ENCODE data around the gene METAP1. TPM values are rescaled to one million over a fixed set of nuclear protein-coding genes. Genes with fewer than 3 reads are reported as not detected.

Gene METAP1
- total and polyA plus RNA-seq, 2 donors (not counting 1 experiment from before 2014, with no cell fraction given), result 20.4 to 40.0 TPM

DNA sequence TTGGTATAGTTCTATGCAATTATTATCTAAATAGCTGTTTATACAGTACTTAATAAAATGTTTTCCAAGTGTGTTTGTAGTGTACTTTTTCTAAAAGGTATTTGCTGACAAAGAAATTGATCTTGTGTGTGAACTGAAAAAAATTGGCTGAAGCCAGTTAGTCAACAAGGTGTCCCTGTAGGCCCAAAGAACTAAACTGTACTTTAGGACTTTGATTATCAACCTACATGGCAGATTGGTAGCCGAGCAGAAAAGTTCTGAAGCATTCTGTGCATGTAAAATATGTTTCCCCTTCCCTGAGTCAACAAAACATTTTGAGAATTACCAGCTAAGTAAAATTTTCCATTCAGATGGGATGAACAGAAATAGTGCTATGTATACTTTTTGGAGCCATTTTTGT lies 72.1 kb downstream of the METAP1 start:
- POLR2A ChIA-PET, result no interaction called here
- H3K4me1 Mint-ChIP-seq, result no peaks in the 10 kb centered on the region
- DNase-seq, result no peak
- H3K9me3 ChIP-seq (ENCODE audit: control extremely low read depth in 1 of 3, control insufficient read depth in 2 of 3, insufficient read depth in 1 of 3, low read length in 2 of 3), result no peaks in the 10 kb centered on the region
- no peaks in the 10 kb centered on the region for H3K27me3 ChIP-seq (replicated peaks in 1 of 4; ENCODE audit: control extremely low read depth in 1 of 4, control insufficient read depth in 3 of 4, insufficient read depth in 4 of 4, low read length in 3 of 4)
- CTCF ChIA-PET, result interaction anchor here (0.9 to 1.5 kb wide), 2 partner anchors 12 kb away, joined by 3 to 6 read pairs; no protein-coding TSS in a partner anchor
- intact Hi-C loops (cut with micrococcal nuclease), result no loop called here
- H3K4me2 ChIP-seq (replicated peaks; ENCODE audit: low read depth, low read length, poor library complexity, severe bottlenecking), result no peak overlapping the region
- H3K9me3 Mint-ChIP-seq (ENCODE audit: insufficient read depth), result no peaks in the 10 kb centered on the region
- no peak overlapping the region for H3K9ac ChIP-seq (ENCODE audit: low read length)
- no peak overlapping the region for H3K4me3 ChIP-seq (ENCODE audit: control extremely low read depth in 1 of 5, extremely low read depth in 1 of 5, insufficient read depth in 1 of 5, low read depth in 2 of 5, low read length in 4 of 5)
- H4K20me1 ChIP-seq (ENCODE audit: control insufficient read depth, insufficient read depth, low read length, poor library complexity, severe bottlenecking), result no peaks in the 10 kb centered on the region
- H3K4me3 Mint-ChIP-seq, result no peak overlapping the region
- TF ChIP-seq EZH2 (IDR thresholded peaks at IDR 0.05; ENCODE audit: borderline replicate concordance, insufficient read depth, low read depth, low read length, poor library complexity, severe bottlenecking), result no peak
- TF ChIP-seq, protein P1, sequence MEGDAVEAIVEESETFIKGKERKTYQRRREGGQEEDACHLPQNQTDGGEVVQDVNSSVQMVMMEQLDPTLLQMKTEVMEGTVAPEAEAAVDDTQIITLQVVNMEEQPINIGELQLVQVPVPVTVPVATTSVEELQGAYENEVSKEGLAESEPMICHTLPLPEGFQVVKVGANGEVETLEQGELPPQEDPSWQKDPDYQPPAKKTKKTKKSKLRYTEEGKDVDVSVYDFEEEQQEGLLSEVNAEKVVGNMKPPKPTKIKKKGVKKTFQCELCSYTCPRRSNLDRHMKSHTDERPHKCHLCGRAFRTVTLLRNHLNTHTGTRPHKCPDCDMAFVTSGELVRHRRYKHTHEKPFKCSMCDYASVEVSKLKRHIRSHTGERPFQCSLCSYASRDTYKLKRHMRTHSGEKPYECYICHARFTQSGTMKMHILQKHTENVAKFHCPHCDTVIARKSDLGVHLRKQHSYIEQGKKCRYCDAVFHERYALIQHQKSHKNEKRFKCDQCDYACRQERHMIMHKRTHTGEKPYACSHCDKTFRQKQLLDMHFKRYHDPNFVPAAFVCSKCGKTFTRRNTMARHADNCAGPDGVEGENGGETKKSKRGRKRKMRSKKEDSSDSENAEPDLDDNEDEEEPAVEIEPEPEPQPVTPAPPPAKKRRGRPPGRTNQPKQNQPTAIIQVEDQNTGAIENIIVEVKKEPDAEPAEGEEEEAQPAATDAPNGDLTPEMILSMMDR (IDR thresholded peaks at IDR 0.05), result no peak
- H3K79me2 ChIP-seq (ENCODE audit: control insufficient read depth, insufficient read depth, low read length), result no peaks in the 10 kb centered on the region
- H2AFZ ChIP-seq (ENCODE audit: insufficient read depth, low read depth, low read length, poor library complexity, severe bottlenecking), result no peak overlapping the region
- no peaks in the 10 kb centered on the region for H3K27me3 Mint-ChIP-seq
- H3K27ac Mint-ChIP-seq, result no peak overlapping the region
- WGBS (ENCODE audit: insufficient coverage), result no CpG with 5 or more reads among the region's 1 CpG
- H3K36me3 ChIP-seq (replicated peaks in 1 of 2; ENCODE audit: control extremely low read depth in 1 of 2, control insufficient read depth in 1 of 2, extremely low read depth in 1 of 2, insufficient read depth in 2 of 2, low read length in 1 of 2), result peaks cover 8 to 24% of the 10 kb centered on the region in 2 experiments
- H3K4me1 ChIP-seq (ENCODE audit: control insufficient read depth in 2 of 2, insufficient read depth in 2 of 2, low read length in 2 of 2), result no peaks in the 10 kb centered on the region
- no peak for ATAC-seq (ENCODE audit: low read depth)
- no peak overlapping the region for H3K27ac ChIP-seq (ENCODE audit: low read length in 2 of 2)

DNA sequence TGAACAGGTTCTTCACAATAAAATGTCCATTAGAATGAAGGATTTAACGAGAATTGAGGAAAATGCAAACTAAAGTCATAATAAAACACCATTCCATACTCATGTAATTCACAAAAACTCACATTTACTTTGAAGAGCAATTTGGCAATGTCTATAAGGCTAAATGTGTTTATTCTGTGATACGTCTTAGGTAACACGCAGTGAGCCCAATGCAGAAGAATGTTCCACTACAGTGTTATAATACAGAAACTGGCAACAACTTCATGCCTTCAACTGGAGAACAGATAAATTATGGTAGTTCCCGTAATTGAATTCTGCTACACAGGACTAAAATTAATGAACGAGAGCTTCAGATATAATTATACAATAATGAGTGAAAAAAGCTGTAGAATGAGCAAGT lies 75.6 kb downstream of the METAP1 start:
- intact Hi-C loops (cut with micrococcal nuclease), result no loop called here
- no peaks in the 10 kb centered on the region for H3K4me1 ChIP-seq (ENCODE audit: control insufficient read depth in 2 of 2, insufficient read depth in 2 of 2, low read length in 2 of 2)
- no CpG with 5 or more reads among the region's 5 CpGs for WGBS (ENCODE audit: insufficient coverage)
- H3K36me3 ChIP-seq (replicated peaks in 1 of 2; ENCODE audit: control extremely low read depth in 1 of 2, control insufficient read depth in 1 of 2, extremely low read depth in 1 of 2, insufficient read depth in 2 of 2, low read length in 1 of 2), result peaks cover 6 to 54% of the 10 kb centered on the region in 2 experiments
- no peak overlapping the region for H3K9ac ChIP-seq (ENCODE audit: low read length)
- no peak overlapping the region for H3K27ac ChIP-seq (ENCODE audit: low read length in 2 of 2)
- ATAC-seq (ENCODE audit: low read depth) (no peak), DNase-seq (no peak)
- no peaks in the 10 kb centered on the region for H3K27me3 ChIP-seq (replicated peaks in 1 of 4; ENCODE audit: control extremely low read depth in 1 of 4, control insufficient read depth in 3 of 4, insufficient read depth in 4 of 4, low read length in 3 of 4)
- no peak overlapping the region for H2AFZ ChIP-seq (ENCODE audit: insufficient read depth, low read depth, low read length, poor library complexity, severe bottlenecking)
- no peaks in the 10 kb centered on the region for H3K27me3 Mint-ChIP-seq
- no peaks in the 10 kb centered on the region for H3K9me3 Mint-ChIP-seq (ENCODE audit: insufficient read depth)
- H3K9me3 ChIP-seq (ENCODE audit: control extremely low read depth in 1 of 3, control insufficient read depth in 2 of 3, insufficient read depth in 1 of 3, low read length in 2 of 3), result no peaks in the 10 kb centered on the region
- ChIA-PET CTCF (no interaction called here), POLR2A (no interaction called here)
- H3K4me3 ChIP-seq (ENCODE audit: control extremely low read depth in 1 of 5, extremely low read depth in 1 of 5, insufficient read depth in 1 of 5, low read depth in 2 of 5, low read length in 4 of 5), result no peak overlapping the region
- H3K4me2 ChIP-seq (replicated peaks; ENCODE audit: low read depth, low read length, poor library complexity, severe bottlenecking), result no peak overlapping the region
- TF ChIP-seq EZH2 (IDR thresholded peaks at IDR 0.05; ENCODE audit: borderline replicate concordance, insufficient read depth, low read depth, low read length, poor library complexity, severe bottlenecking), result no peak
- TF ChIP-seq, protein P1 (IDR thresholded peaks at IDR 0.05), result no peak
- no peaks in the 10 kb centered on the region for H4K20me1 ChIP-seq (ENCODE audit: control insufficient read depth, insufficient read depth, low read length, poor library complexity, severe bottlenecking)
- H3K4me3 Mint-ChIP-seq, result no peak overlapping the region
- H3K4me1 Mint-ChIP-seq, result no peaks in the 10 kb centered on the region
- H3K79me2 ChIP-seq (ENCODE audit: control insufficient read depth, insufficient read depth, low read length), result no peaks in the 10 kb centered on the region
- peak overlapping the region; percentile 20 for H3K27ac Mint-ChIP-seq

Measured in B cell (primary cell).